Suprapubic skin (tissue), 4 donors: ENCODE data around the gene SLC38A11.

Source experiments
- CTCF ChIP-seq, 2 donors: fragments of 200-600 bp in 1 of 2; fragments of 450-650 bp in 1 of 2; sonication (generic) in 1 of 2; IDR thresholded peaks; one replicate each; pipeline ENCODE4 v1.5.1; 2016 to 2019; ENCODE audit warnings: antibody characterized with exemption in 2 of 2, mild to moderate bottlenecking in 1 of 2, moderate library complexity in 1 of 2
- POLR2A ChIP-seq, 2 donors: fragments of 450-650 bp; IDR thresholded peaks; one replicate each; pipeline ENCODE4 v1.6.1; 2017; ENCODE audit warnings: antibody characterized with exemption in 2 of 2, mild to moderate bottlenecking in 2 of 2, moderate library complexity in 2 of 2
- POLR2AphosphoS5 ChIP-seq, 3 donors: sonication (generic); formaldehyde crosslinking; IDR thresholded peaks; one replicate each; pipeline ENCODE4 v1.6.1; 2017; ENCODE audit warnings: antibody characterized with exemption in 3 of 3

DNA sequence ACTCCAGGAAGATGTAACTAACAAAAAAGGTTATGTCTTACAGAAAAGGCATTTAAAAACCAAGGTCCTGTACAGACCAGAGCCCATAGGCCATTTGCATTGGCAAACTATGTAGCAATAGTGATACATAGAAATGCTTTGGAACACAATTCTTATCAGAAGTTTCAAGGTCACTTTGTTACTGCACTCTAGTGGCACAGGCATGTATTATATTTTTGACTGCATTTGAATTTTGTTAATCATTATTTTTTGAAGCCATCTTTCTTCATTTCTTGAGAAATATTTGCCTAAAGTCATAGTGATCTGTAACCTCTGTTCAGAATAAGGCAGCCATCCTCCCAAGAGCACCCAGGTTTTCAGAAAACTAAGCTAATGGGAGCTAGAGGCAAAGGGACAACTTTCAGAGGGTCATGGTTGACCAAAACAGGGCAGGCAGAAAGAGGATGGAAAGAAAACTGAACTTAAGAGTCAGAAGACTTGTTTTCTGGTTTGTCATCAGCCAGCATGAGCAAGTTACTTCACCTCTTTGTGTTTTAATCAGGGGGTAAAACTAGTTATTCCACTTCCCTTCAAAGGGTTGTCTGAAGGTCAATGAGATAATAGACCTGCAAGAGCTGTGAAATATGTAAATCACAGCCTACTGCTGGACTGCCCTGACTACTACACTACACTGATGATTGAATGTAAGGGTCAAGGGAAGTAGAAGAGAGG lies 41.5 kb downstream of the SLC38A11 start:
- TF ChIP-seq CTCF (IDR thresholded peaks at IDR 0.05) (peak in 1 of 2 donors; percentile 32), POLR2A (IDR thresholded peaks at IDR 0.05) (no peak), POLR2AphosphoS5 (IDR thresholded peaks at IDR 0.05) (no peak)
